ENCODE measurements around the gene RSPH1. TPM values are rescaled to one million over a fixed set of nuclear protein-coding genes. Genes with fewer than 3 reads are reported as not detected.

Gene RSPH1
- total RNA-seq, 2 donors from 2014 or later = 1.8 to 2.2 TPM

- no peak overlapping the region for H3K9ac ChIP-seq (ENCODE audit: extremely low read depth, low read length, poor library complexity, severe bottlenecking)
- Mint-ChIP-seq H3K27ac (no peak overlapping the region), H3K4me3 (no peak overlapping the region), H3K36me3 (ENCODE audit: low read depth) (no peaks in the 10 kb centered on the region), H3K9me3 (no peaks in the 10 kb centered on the region), H3K27me3 (ENCODE audit: insufficient read depth) (peaks cover 14% of the 10 kb centered on the region), H3K4me1 (no peaks in the 10 kb centered on the region)
- 89 to 100% methylated on average over 2 of the region's 2 CpGs for WGBS, 2 experiments (ENCODE audit: insufficient coverage in 1 of 2, insufficient read length in 1 of 2)
- H3K27ac ChIP-seq (ENCODE audit: low read depth, low read length) = no peak overlapping the region
- no peaks in the 10 kb centered on the region for H3K9me3 ChIP-seq (ENCODE audit: control insufficient read depth, low read length)
- peaks cover 3% of the 10 kb centered on the region for H3K27me3 ChIP-seq (ENCODE audit: control insufficient read depth, insufficient read depth, low read length, poor library complexity, severe bottlenecking)
- no peaks in the 10 kb centered on the region for H3K36me3 ChIP-seq (ENCODE audit: control insufficient read depth, insufficient read depth, low read length)
- H3K4me3 ChIP-seq (ENCODE audit: low read length) = no peak overlapping the region
- TF ChIP-seq, protein P1, sequence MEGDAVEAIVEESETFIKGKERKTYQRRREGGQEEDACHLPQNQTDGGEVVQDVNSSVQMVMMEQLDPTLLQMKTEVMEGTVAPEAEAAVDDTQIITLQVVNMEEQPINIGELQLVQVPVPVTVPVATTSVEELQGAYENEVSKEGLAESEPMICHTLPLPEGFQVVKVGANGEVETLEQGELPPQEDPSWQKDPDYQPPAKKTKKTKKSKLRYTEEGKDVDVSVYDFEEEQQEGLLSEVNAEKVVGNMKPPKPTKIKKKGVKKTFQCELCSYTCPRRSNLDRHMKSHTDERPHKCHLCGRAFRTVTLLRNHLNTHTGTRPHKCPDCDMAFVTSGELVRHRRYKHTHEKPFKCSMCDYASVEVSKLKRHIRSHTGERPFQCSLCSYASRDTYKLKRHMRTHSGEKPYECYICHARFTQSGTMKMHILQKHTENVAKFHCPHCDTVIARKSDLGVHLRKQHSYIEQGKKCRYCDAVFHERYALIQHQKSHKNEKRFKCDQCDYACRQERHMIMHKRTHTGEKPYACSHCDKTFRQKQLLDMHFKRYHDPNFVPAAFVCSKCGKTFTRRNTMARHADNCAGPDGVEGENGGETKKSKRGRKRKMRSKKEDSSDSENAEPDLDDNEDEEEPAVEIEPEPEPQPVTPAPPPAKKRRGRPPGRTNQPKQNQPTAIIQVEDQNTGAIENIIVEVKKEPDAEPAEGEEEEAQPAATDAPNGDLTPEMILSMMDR (conservative IDR thresholded peaks at IDR 0.05) = no peak
- no peaks in the 10 kb centered on the region for H3K4me1 ChIP-seq (ENCODE audit: control insufficient read depth, insufficient read depth, low read length)
- no peak for DNase-seq
Measured at GRCh38 chr21:42423685-42424084, 72.3 kb downstream of the RSPH1 start.

- Histone ChIP-seq H3K4me1 (ENCODE audit: control insufficient read depth, insufficient read depth, low read length) (no peaks in the 10 kb centered on the region), H3K27ac (ENCODE audit: low read depth, low read length) (no peak overlapping the region), H3K9me3 (ENCODE audit: control insufficient read depth, low read length) (no peaks in the 10 kb centered on the region), H3K27me3 (ENCODE audit: control insufficient read depth, insufficient read depth, low read length, poor library complexity, severe bottlenecking) (peaks cover 3% of the 10 kb centered on the region), H3K36me3 (ENCODE audit: control insufficient read depth, insufficient read depth, low read length) (no peaks in the 10 kb centered on the region), H3K4me3 (ENCODE audit: low read length) (no peak overlapping the region), H3K9ac (ENCODE audit: extremely low read depth, low read length, poor library complexity, severe bottlenecking) (no peak overlapping the region)
- no peak for DNase-seq
- 81 to 86% methylated on average over 8 to 10 of the region's 10 CpGs for WGBS, 2 experiments (ENCODE audit: insufficient coverage in 1 of 2, insufficient read length in 1 of 2)
- no peaks in the 10 kb centered on the region for H3K9me3 Mint-ChIP-seq
- no peaks in the 10 kb centered on the region for H3K4me1 Mint-ChIP-seq
- H3K27ac Mint-ChIP-seq = no peak overlapping the region
- H3K27me3 Mint-ChIP-seq (ENCODE audit: insufficient read depth) = peaks cover 14% of the 10 kb centered on the region
- no peak overlapping the region for H3K4me3 Mint-ChIP-seq
- TF ChIP-seq, protein P1 (conservative IDR thresholded peaks at IDR 0.05) = no peak
- H3K36me3 Mint-ChIP-seq (ENCODE audit: low read depth) = no peaks in the 10 kb centered on the region
Measured at GRCh38 chr21:42423197-42423675, 72.8 kb downstream of the RSPH1 start.

Other genes with a start within 250 kb of the RSPH1 start
- gene TFF3, start 180.8 kb downstream of the RSPH1 start, total RNA-seq = 1 to 10 TPM in 1 of 2 donors, not detected in 1; 5.5 TPM
- not detected for gene TFF2, start 145.2 kb downstream of the RSPH1 start, total RNA-seq
- 1 to 10 TPM; 1.6 to 3.7 TPM for gene TFF1, start 129.7 kb downstream of the RSPH1 start, total RNA-seq
- gene TMPRSS3, start 100.2 kb downstream of the RSPH1 start, total RNA-seq = not detected
- not detected for gene UBASH3A, start 92.3 kb downstream of the RSPH1 start, total RNA-seq
- gene SLC37A1, start 17.6 kb upstream of the RSPH1 start, total RNA-seq = 10 to 100 TPM; 22.7 to 47.0 TPM
- gene PDE9A, start 157.4 kb upstream of the RSPH1 start, total RNA-seq = 10 to 100 TPM; 45.9 to 62.4 TPM

Data from endodermal cell (in vitro differentiated cells).